ENCODE data around the gene CBR4. TPM values are rescaled to one million over a fixed set of nuclear protein-coding genes. Genes with fewer than 3 reads are reported as not detected.

Gene CBR4
- total RNA-seq, 6 experiments from 2014 or later, result 8.3 to 10.4 (median 9.8) TPM

GRCh38 chr4:169009286-169010124 lies 550 bp downstream of the CBR4 start:
- H3K27me3 Mint-ChIP-seq (ENCODE audit: insufficient read depth), result no peaks in the 10 kb centered on the region; the same call in 1 of the 2 replicates
- peak overlapping the region; percentile 97 for H3K4me3 Mint-ChIP-seq
- H3K4me1 Mint-ChIP-seq (ENCODE audit: low read depth), result peaks cover 66% of the 10 kb centered on the region
- peak overlapping the region; percentile 98 for H3K27ac Mint-ChIP-seq
- H3K36me3 Mint-ChIP-seq (ENCODE audit: low read depth), result no peaks in the 10 kb centered on the region; the same call in 1 of the 2 replicates
- peak; percentile 35 for DNase-seq
- TF ChIP-seq CTCF (IDR thresholded peaks at IDR 0.05), result peak; percentile 67; the same call in 1 of the 2 replicates
- no peaks in the 10 kb centered on the region for H3K9me3 Mint-ChIP-seq

DNA sequence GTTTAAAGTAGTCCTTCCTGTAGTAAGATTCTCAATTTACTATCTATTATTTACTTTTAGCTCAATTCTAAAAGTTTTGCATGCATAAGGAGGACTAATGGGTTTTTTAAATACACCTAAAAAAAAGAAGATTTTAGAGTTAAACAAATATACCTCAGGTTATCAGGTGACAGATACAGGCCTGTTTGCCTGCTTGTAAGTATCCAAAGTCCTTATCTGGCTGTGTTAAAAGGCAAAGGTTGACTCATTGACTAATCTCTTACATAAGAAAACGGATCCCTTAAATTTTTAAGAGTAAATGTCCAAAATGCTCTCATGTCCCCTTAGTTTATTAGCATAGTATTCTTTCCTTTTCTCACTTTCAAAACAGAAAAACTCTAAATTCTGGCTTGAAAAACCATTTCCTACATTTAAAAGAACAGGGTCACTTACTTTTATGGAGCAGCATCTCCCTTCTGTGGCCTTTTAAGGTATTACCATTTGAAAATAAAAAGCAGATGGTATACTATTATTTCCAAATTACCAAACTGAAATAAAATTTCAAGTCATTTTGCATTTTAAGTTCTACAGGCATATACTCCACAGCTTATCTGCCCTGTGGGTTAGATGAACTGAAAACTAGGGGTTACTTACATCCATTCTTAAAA lies 4.5 kb downstream of the CBR4 start:
- DNase-seq, result peak; percentile 28
- H3K27me3 Mint-ChIP-seq (ENCODE audit: insufficient read depth), result peaks cover 2% of the 10 kb centered on the region
- no peak overlapping the region for H3K27ac Mint-ChIP-seq
- peaks cover 6% of the 10 kb centered on the region for H3K36me3 Mint-ChIP-seq (ENCODE audit: low read depth)
- peaks cover 45% of the 10 kb centered on the region for H3K4me1 Mint-ChIP-seq (ENCODE audit: low read depth)
- H3K4me3 Mint-ChIP-seq, result no peak overlapping the region
- TF ChIP-seq CTCF (IDR thresholded peaks at IDR 0.05), result peak; percentile 81
- no peaks in the 10 kb centered on the region for H3K9me3 Mint-ChIP-seq

DNA sequence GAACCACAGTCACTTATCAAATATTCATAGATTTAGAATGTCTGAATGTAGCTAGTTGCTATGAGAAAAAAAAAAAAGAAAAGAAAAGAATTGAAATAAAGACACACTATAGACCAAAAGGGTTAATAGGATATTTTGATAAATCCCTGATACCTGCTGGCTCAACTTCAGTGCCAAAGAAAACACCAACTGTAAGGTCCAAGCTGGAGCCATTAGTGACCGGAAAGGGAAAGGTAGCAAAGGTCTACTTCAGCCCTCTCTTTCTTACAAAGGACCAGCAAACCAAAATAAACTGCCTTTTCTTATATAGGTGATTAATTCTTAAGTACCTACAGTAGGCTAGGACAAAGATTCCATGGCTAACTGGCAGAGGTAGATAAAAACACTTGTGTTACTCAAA lies 9.7 kb downstream of the CBR4 start:
- DNase-seq, result no peak
- no peaks in the 10 kb centered on the region for H3K9me3 Mint-ChIP-seq
- TF ChIP-seq CTCF (IDR thresholded peaks at IDR 0.05), result no peak
- H3K4me1 Mint-ChIP-seq (ENCODE audit: low read depth), result peaks cover under 1% of the 10 kb centered on the region
- no peak overlapping the region for H3K4me3 Mint-ChIP-seq
- peaks cover 6% of the 10 kb centered on the region for H3K36me3 Mint-ChIP-seq (ENCODE audit: low read depth)
- H3K27ac Mint-ChIP-seq, result no peak overlapping the region
- peaks cover 2% of the 10 kb centered on the region; the same call in 1 of the 2 replicates for H3K27me3 Mint-ChIP-seq (ENCODE audit: insufficient read depth)

- Mint-ChIP-seq H3K9me3 (no peaks in the 10 kb centered on the region), H3K27me3 (ENCODE audit: insufficient read depth) (peaks cover 2% of the 10 kb centered on the region; the same call in 1 of the 2 replicates), H3K4me1 (ENCODE audit: low read depth) (no peaks in the 10 kb centered on the region; the same call in 1 of the 2 replicates), H3K36me3 (ENCODE audit: low read depth) (peaks cover 6% of the 10 kb centered on the region), H3K4me3 (no peak overlapping the region), H3K27ac (no peak overlapping the region; the same call in 1 of the 2 replicates)
- TF ChIP-seq CTCF (IDR thresholded peaks at IDR 0.05), result no peak
- no peak for DNase-seq
Observed at GRCh38 chr4:168999809-169000208, 10.2 kb downstream of the CBR4 start.

DNA sequence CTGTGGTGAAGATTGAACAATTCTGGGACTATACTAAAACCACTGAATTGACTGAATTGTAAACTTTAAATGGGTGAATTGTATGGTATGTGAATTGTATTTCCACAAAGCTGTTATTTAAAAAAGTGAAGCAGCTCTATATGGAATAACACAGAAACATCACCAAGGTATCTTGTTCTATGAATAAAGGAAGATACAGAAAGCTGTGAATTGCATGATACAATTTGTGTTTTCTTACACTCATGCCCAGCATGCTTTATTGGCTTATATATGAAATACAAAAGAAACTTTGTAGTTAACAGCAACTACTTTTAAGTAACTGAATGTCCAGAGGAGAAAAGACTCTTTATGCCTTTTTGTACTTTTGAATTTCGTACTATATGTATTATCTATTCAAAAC lies 11.5 kb downstream of the CBR4 start:
- peaks cover 5% of the 10 kb centered on the region for H3K4me1 Mint-ChIP-seq (ENCODE audit: low read depth)
- no peak overlapping the region for H3K27ac Mint-ChIP-seq
- no peak overlapping the region for H3K4me3 Mint-ChIP-seq
- H3K27me3 Mint-ChIP-seq (ENCODE audit: insufficient read depth), result peaks cover 2% of the 10 kb centered on the region; the same call in 1 of the 2 replicates
- H3K9me3 Mint-ChIP-seq, result no peaks in the 10 kb centered on the region
- DNase-seq, result no peak
- TF ChIP-seq CTCF (IDR thresholded peaks at IDR 0.05), result no peak
- peaks cover 6% of the 10 kb centered on the region for H3K36me3 Mint-ChIP-seq (ENCODE audit: low read depth)
